Smooth muscle cell (in vitro differentiated cells): ENCODE data around the gene POLR2J2. TPM values are rescaled to one million over a fixed set of nuclear protein-coding genes. Genes with fewer than 3 reads are reported as not detected.
A peak's percentile ranks its signal among the peaks of the same experiment; 100 is the strongest.
"Not testable (repeated sequence)": the region's sequence is repeated elsewhere in the genome, so short reads cannot be mapped to it uniquely, and the experiment has no call there.

Experiments
- DNase-seq: peaks from one replicate; lab custom pipeline; 2025; ENCODE audit not compliant: unreplicated experiment; lab: John Stamatoyannopoulos, UW
- H2AFZ ChIP-seq: fragments of 200-600 bp; sonication (generic); 2 replicates; pipeline ENCODE4 v1.6.0; 2016; ENCODE audit warnings: antibody characterized with exemption, low read depth, mild to moderate bottlenecking
- H3F3A ChIP-seq: fragments of 200-600 bp; sonication (generic); 2 replicates; pipeline ENCODE4 v1.6.0; 2017; ENCODE audit warnings: antibody characterized with exemption, low read depth
- H3K27ac ChIP-seq: fragments of 200-600 bp; sonication (generic); 2 replicates; pipeline ENCODE4 v1.5.1; 2016; ENCODE audit warnings: low read depth, mild to moderate bottlenecking
- H3K27me3 ChIP-seq: fragments of 200-600 bp; sonication (generic); 2 replicates; pipeline ENCODE4 v1.6.1; 2016; ENCODE audit warnings: low read depth, mild to moderate bottlenecking
- H3K36me3 ChIP-seq: fragments of 200-600 bp; sonication (generic); 2 replicates; pipeline ENCODE4 v1.5.1; 2016; ENCODE audit warnings: low read depth
- H3K4me1 ChIP-seq: fragments of 200-600 bp; sonication (generic); 2 replicates; pipeline ENCODE4 v1.5.1; 2016; ENCODE audit warnings: low read depth
- H3K4me2 ChIP-seq: fragments of 200-600 bp; sonication (generic); 2 replicates; pipeline ENCODE4 v1.6.0; 2016; ENCODE audit warnings: mild to moderate bottlenecking
- H3K4me3 ChIP-seq: fragments of 200-600 bp; sonication (generic); 2 replicates; pipeline ENCODE4 v1.5.1; 2016; ENCODE audit warnings: mild to moderate bottlenecking
- H3K79me2 ChIP-seq: fragments of 200-600 bp; sonication (generic); 2 replicates; pipeline ENCODE4 v1.6.0; 2016; ENCODE audit warnings: low read depth, mild to moderate bottlenecking
- H3K9ac ChIP-seq: fragments of 200-600 bp; sonication (generic); 2 replicates; pipeline ENCODE4 v1.6.0; 2016; ENCODE audit warnings: low read depth
- H3K9me3 ChIP-seq: fragments of 200-600 bp; sonication (generic); replicated peaks from 2 replicates; pipeline ENCODE4 v1.5.1; 2016; ENCODE audit warnings: low read depth
- H4K20me1 ChIP-seq: fragments of 200-600 bp; sonication (generic); 2 replicates; pipeline ENCODE4 v1.6.0; 2016; ENCODE audit warnings: low read depth
- WGBS: methylation state at CpG from one replicate; pipeline ENCODE4 v1.1.7; 2016; ENCODE audit warnings: low lambda C conversion rate; 5-methylcytosine and 5-hydroxymethylcytosine counted together
- polyA plus RNA-seq: library from polyadenylated mRNA; unstranded; fragments of >200 nt; fragmentation: Nextera tagmentation; extraction: Ambion mirVana; gene quantifications from 2 replicates; pipeline ENCODE4 v1.2.1, GENCODE V29; 2016
- total RNA-seq: library from RNA; depleted of rRNA; stranded (reverse); fragments of >200 nt; gene quantifications from 2 replicates; pipeline ENCODE4 v1.2.3, GENCODE V29; 2014

The POLR2J2 gene
- 0.90 and 2.9 TPM in 2 replicates for total RNA-seq
- polyA plus RNA-seq, result 0.10 and 2.4 TPM in 2 replicates

GRCh38 chr7:102671166-102671955 is at the start of gene POLR2J2:
Gene POLR2J2, minus strand, starts transcription at chr7:102671663. Its CDS starts 62 bp downstream, at chr7:102671601.
- not testable (repeated sequence) for H3K79me2 ChIP-seq, H4K20me1 ChIP-seq, H3K9me3 ChIP-seq, H3K36me3 ChIP-seq, H3K27me3 ChIP-seq, DNase-seq, H3K4me1 ChIP-seq, H3F3A ChIP-seq, H3K27ac ChIP-seq, H2AFZ ChIP-seq
- under 1% methylated on average over 39 of the region's 63 CpGs for WGBS
- H3K4me3 ChIP-seq, result peak within 1 kb of the TSS; percentile 61
- H3K9ac ChIP-seq, result peak within 1 kb of the TSS; percentile 47
- H3K4me2 ChIP-seq, result peak within 1 kb of the TSS; percentile 76

- H2AFZ ChIP-seq, H4K20me1 ChIP-seq, H3K4me1 ChIP-seq, H3F3A ChIP-seq, H3K4me3 ChIP-seq, DNase-seq, H3K9me3 ChIP-seq, H3K4me2 ChIP-seq, H3K27ac ChIP-seq, H3K36me3 ChIP-seq, H3K27me3 ChIP-seq, H3K9ac ChIP-seq, H3K79me2 ChIP-seq: not testable (repeated sequence)
Observed at GRCh38 chr7:102718491-102718890, 47.0 kb upstream of the POLR2J2 start.

DNA sequence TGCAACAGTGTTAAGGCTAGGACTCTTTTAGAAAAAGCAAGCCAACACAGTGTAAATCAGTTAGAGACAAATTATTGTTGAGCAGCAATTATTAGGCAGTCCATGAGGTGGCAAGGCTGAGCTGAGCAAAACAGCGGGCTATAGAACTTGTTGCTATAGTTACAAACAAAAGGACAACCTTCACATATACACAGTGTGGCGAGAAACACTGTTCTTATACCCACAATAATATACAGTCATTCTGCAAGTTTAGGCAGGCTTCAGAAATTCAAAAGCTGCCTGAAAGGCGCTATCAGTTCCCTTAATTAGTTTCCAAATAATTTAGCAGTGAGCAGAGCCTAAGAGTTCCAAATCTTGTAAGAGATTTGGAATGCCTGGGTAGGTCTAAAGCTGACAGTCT is 44.3 kb upstream of the POLR2J2 start:
- H3K27ac ChIP-seq, result peak overlapping the region; percentile 35
- H3K4me3 ChIP-seq, H3K79me2 ChIP-seq, H3K27me3 ChIP-seq, H3K9ac ChIP-seq, DNase-seq, H3K4me1 ChIP-seq, H3K36me3 ChIP-seq, H4K20me1 ChIP-seq, H2AFZ ChIP-seq, H3K4me2 ChIP-seq, H3F3A ChIP-seq, H3K9me3 ChIP-seq: not testable (repeated sequence)
- 68% methylated on average over 3 of the region's 3 CpGs for WGBS

GRCh38 chr7:102714774-102715522 is 43.5 kb upstream of the POLR2J2 start:
- not testable (repeated sequence) for H3K4me3 ChIP-seq, H2AFZ ChIP-seq, DNase-seq, H3K79me2 ChIP-seq, H3K9me3 ChIP-seq, H3K9ac ChIP-seq, H3K4me1 ChIP-seq, H3K36me3 ChIP-seq, H4K20me1 ChIP-seq, H3K27me3 ChIP-seq, H3F3A ChIP-seq, H3K4me2 ChIP-seq
- WGBS, result 79% methylated on average over 4 of the region's 6 CpGs
- peak overlapping the region; percentile 35 for H3K27ac ChIP-seq

DNA sequence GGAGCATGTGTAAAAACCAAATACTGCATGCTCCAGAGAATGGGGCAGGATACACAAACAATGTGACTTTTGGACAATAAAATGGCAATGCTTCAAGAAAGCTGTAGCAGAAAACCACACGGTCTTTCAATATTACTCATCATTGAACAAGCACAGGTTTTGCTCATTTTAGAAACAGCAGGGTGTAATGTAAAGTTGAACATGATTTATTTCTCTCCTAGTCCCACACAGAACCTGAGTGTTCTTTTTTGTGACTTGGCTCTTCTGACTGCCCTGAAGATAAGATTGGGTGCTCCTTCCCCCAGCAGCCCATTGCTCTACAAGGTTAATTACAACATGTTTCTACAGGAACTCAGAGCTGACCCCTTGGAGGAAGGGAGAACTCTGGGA is 42.2 kb upstream of the POLR2J2 start:
- not testable (repeated sequence) for H3K36me3 ChIP-seq, H3K27me3 ChIP-seq, H4K20me1 ChIP-seq, H3K27ac ChIP-seq, H3K4me2 ChIP-seq, H3F3A ChIP-seq, H3K9me3 ChIP-seq, H3K79me2 ChIP-seq, H3K9ac ChIP-seq, H3K4me3 ChIP-seq, H3K4me1 ChIP-seq, DNase-seq, H2AFZ ChIP-seq
- WGBS, result no CpG with 5 or more reads among the region's 1 CpG

DNA sequence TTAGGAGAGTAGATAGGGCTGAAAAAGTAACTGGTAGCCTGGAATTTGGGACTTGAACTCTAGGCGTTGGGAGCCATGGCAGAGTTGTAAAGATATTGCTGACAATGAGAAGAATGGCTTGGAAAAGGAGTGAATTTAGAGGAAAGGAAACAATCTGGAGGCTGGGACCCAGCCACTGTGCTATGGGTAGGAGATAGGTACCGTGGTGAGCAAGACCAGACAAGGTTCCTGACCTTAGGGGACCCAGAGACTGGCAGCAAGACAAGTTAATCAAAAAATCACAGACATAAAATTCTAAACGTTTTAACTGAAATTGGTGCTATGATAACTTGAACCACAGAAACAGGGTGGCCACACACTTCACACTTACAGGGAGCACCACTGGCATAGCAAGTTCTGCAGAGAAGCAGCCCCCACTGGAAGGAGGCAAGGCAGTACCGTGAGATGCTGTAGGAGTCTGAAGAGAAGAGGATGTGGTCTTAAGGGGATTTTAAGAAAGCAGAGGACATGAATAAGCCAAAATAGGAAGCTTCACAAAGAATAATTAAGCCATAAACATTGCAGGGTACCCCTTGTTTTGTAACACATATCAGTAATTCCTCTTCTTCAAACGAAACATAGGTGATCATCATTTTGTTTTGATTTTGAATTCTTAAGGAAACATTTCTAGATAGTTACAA is 41.7 kb upstream of the POLR2J2 start:
- H3K4me2 ChIP-seq, H3K4me1 ChIP-seq, H3K4me3 ChIP-seq, H3K9me3 ChIP-seq, H3K36me3 ChIP-seq, H4K20me1 ChIP-seq, H3K79me2 ChIP-seq, H2AFZ ChIP-seq, H3K27ac ChIP-seq, H3F3A ChIP-seq, H3K27me3 ChIP-seq, H3K9ac ChIP-seq, DNase-seq: not testable (repeated sequence)
- 59% methylated on average over 5 of the region's 5 CpGs for WGBS

DNA sequence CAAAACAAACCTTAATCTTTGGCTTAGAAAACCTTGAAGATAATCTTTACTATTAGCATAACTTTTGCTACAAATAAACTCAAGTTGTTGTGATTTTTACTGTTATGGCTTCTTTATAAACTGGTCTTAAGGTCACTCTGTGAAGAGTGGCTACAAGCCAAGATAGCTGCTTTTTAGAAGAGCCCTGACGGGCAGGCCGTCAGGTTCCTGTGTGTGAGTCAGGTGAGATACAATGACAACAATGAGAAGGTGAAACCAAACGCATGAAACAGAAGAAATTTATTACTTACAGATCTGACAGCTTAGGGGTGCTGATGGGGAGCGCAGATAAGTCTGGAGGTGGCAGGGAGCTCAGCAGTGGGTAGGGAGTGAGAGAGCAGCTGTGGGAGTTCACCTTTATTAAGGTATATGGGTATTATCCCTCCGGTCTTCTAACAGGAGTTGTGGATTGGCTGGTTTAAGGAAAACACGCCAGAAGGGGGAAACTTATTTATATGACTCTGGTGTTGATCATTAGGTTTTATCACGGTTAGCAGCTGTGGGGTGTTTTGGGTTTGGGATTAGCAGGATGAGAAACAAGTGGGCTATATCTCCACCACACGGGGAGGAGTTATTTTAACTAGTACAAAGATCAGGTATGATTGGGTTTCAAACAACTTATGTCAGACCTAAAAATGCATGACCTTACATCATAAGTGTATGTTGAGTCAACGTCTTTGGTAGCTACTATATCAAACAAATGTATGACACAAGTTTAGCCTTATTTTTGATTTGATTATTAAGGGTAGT is 27.7 kb upstream of the POLR2J2 start:
- 68% methylated on average over 9 of the region's 9 CpGs for WGBS
- not testable (repeated sequence) for H2AFZ ChIP-seq, DNase-seq, H3K4me3 ChIP-seq, H3K9ac ChIP-seq, H4K20me1 ChIP-seq, H3K9me3 ChIP-seq, H3F3A ChIP-seq, H3K27ac ChIP-seq, H3K79me2 ChIP-seq, H3K36me3 ChIP-seq, H3K4me2 ChIP-seq, H3K4me1 ChIP-seq
- H3K27me3 ChIP-seq, result peaks cover 20% of the 10 kb centered on the region
